Astrocyte (in vitro differentiated cells and primary cell): ENCODE measurements around the gene ATP2B2. TPM values are rescaled to one million over a fixed set of nuclear protein-coding genes. Genes with fewer than 3 reads are reported as not detected.

Experiments used
- DNase-seq: peaks from one replicate; pipeline ENCODE4 v3.0.0-alpha.2; 2010; ENCODE audit warnings: low read depth
- FAIRE-seq: peaks from 2 replicates; lab custom pipeline; 2011; peaks lifted over from hg19 to GRCh38; lab: Jason Lieb, UNC
- H2AFZ ChIP-seq: 2 replicates; pipeline ENCODE4 v1.6.0; 2012; ENCODE audit warnings: low read depth, low read length, inconsistent platforms
- H3K27ac ChIP-seq: 2 replicates; pipeline ENCODE4 v1.5.1; 2011; ENCODE audit warnings: low read depth, low read length, inconsistent platforms
- H3K27me3 ChIP-seq: 2 replicates; pipeline ENCODE4 v1.6.0; 2011; ENCODE audit warnings: low read length, inconsistent platforms; ENCODE audit not compliant: insufficient read depth
- H3K36me3 ChIP-seq: 2 replicates; pipeline ENCODE4 v1.5.1; 2011; ENCODE audit warnings: low read length, inconsistent platforms; ENCODE audit not compliant: insufficient read depth
- H3K4me1 ChIP-seq: 2 replicates; pipeline ENCODE4 v1.5.1; 2011; ENCODE audit warnings: low read length, inconsistent platforms; ENCODE audit not compliant: insufficient read depth
- H3K4me2 ChIP-seq: 2 replicates; pipeline ENCODE4 v1.6.0; 2012; ENCODE audit warnings: low read length, inconsistent platforms
- H3K4me3 ChIP-seq: 2 replicates; pipeline ENCODE4 v1.5.1; 2011; ENCODE audit warnings: low read depth, mild to moderate bottlenecking, low read length, inconsistent platforms; ENCODE audit not compliant: insufficient read depth
- H3K79me2 ChIP-seq: 2 replicates; pipeline ENCODE4 v1.6.0; 2012; ENCODE audit warnings: mild to moderate bottlenecking, low read length, inconsistent platforms; ENCODE audit not compliant: insufficient read depth
- H3K9ac ChIP-seq: 2 replicates; pipeline ENCODE4 v1.6.0; 2012; ENCODE audit warnings: mild to moderate bottlenecking, low read length, inconsistent platforms
- H3K9me3 ChIP-seq: 2 replicates; pipeline ENCODE4 v1.5.1; 2012; ENCODE audit warnings: low read depth, mild to moderate bottlenecking, low read length, inconsistent platforms; ENCODE audit not compliant: insufficient read depth
- H4K20me1 ChIP-seq: 2 replicates; pipeline ENCODE4 v1.6.0; 2012; ENCODE audit warnings: low read length, inconsistent platforms; ENCODE audit not compliant: insufficient read depth
- H3K27ac Mint-ChIP-seq: one replicate; pipeline ENCODE4 v1.8.0; 2021; ENCODE audit warnings: mild to moderate bottlenecking, mixed read lengths; ENCODE audit not compliant: unreplicated experiment
- H3K27me3 Mint-ChIP-seq: one replicate; pipeline ENCODE4 v1.8.0; 2021; ENCODE audit warnings: low read depth, mixed read lengths; ENCODE audit not compliant: unreplicated experiment
- H3K36me3 Mint-ChIP-seq: one replicate; pipeline ENCODE4 v1.8.0; 2021; ENCODE audit warnings: low read depth, mixed read lengths; ENCODE audit not compliant: unreplicated experiment
- H3K4me1 Mint-ChIP-seq: one replicate; pipeline ENCODE4 v1.8.0; 2021; ENCODE audit warnings: low read depth, mixed read lengths; ENCODE audit not compliant: unreplicated experiment
- H3K4me3 Mint-ChIP-seq: one replicate; pipeline ENCODE4 v1.8.0; 2021; ENCODE audit warnings: mild to moderate bottlenecking, moderate library complexity, mixed read lengths; ENCODE audit not compliant: unreplicated experiment
- H3K9me3 Mint-ChIP-seq: one replicate; pipeline ENCODE4 v1.8.0; 2021; ENCODE audit warnings: mild to moderate bottlenecking, mixed read lengths; ENCODE audit not compliant: unreplicated experiment
- CTCF ChIP-seq: IDR thresholded peaks from 2 replicates; pipeline ENCODE4 v1.5.1; 2011; ENCODE audit warnings: low read depth, mild to moderate bottlenecking, inconsistent platforms, low read length, moderate library complexity; ENCODE audit not compliant: insufficient read depth
- EZH2 ChIP-seq: IDR thresholded peaks from 2 replicates; pipeline ENCODE4 v1.6.1; 2012; ENCODE audit warnings: mild to moderate bottlenecking, low read length, inconsistent platforms; ENCODE audit not compliant: insufficient read depth
- total RNA-seq: library from RNA; stranded (reverse); gene quantifications from 2 replicates; pipeline ENCODE4 v1.2.1, GENCODE V29; 2021

The ATP2B2 gene
- total RNA-seq, 1 donor from 2014 or later, result 0.05 TPM

- H3K9me3 Mint-ChIP-seq, result no peaks in the 10 kb centered on the region
- peaks cover 29% of the 10 kb centered on the region for H3K9me3 ChIP-seq
- no peaks in the 10 kb centered on the region for H4K20me1 ChIP-seq
- no peaks in the 10 kb centered on the region for H3K79me2 ChIP-seq
- TF ChIP-seq EZH2 (no peak), CTCF (no peak)
- H3K4me3 ChIP-seq, result no peak overlapping the region
- H3K4me2 ChIP-seq, result no peak overlapping the region
- H3K36me3 ChIP-seq, result no peaks in the 10 kb centered on the region
- H3K27ac ChIP-seq, result no peak overlapping the region
- H3K4me1 Mint-ChIP-seq, result no peaks in the 10 kb centered on the region
- no peak overlapping the region for H2AFZ ChIP-seq
- no peak overlapping the region for H3K9ac ChIP-seq
- H3K4me1 ChIP-seq, result no peaks in the 10 kb centered on the region
- H3K27me3 Mint-ChIP-seq, result peaks cover 77% of the 10 kb centered on the region
- H3K27ac Mint-ChIP-seq, result no peak overlapping the region
- DNase-seq (peak; percentile 32), FAIRE-seq (no peak)
- H3K27me3 ChIP-seq, result peaks cover 4% of the 10 kb centered on the region
- no peaks in the 10 kb centered on the region for H3K36me3 Mint-ChIP-seq
- no peak overlapping the region for H3K4me3 Mint-ChIP-seq
Observed at GRCh38 chr3:10387881-10388609, 117.3 kb downstream of the ATP2B2 start.

- Mint-ChIP-seq H3K36me3 (no peaks in the 10 kb centered on the region), H3K4me3 (no peak overlapping the region), H3K27ac (no peak overlapping the region), H3K27me3 (peaks cover 67% of the 10 kb centered on the region), H3K4me1 (no peaks in the 10 kb centered on the region), H3K9me3 (no peaks in the 10 kb centered on the region)
- Histone ChIP-seq H4K20me1 (no peaks in the 10 kb centered on the region), H3K36me3 (no peaks in the 10 kb centered on the region), H3K4me3 (no peak overlapping the region), H3K4me2 (no peak overlapping the region), H2AFZ (no peak overlapping the region), H3K9ac (no peak overlapping the region), H3K27me3 (peaks cover 4% of the 10 kb centered on the region), H3K4me1 (no peaks in the 10 kb centered on the region), H3K79me2 (no peaks in the 10 kb centered on the region), H3K9me3 (peaks cover 29% of the 10 kb centered on the region), H3K27ac (no peak overlapping the region)
- no peak for TF ChIP-seq EZH2
- no peak for TF ChIP-seq CTCF
- no peak for DNase-seq
- FAIRE-seq, result no peak
Observed at GRCh38 chr3:10386121-10386520, 119.3 kb downstream of the ATP2B2 start.

DNA sequence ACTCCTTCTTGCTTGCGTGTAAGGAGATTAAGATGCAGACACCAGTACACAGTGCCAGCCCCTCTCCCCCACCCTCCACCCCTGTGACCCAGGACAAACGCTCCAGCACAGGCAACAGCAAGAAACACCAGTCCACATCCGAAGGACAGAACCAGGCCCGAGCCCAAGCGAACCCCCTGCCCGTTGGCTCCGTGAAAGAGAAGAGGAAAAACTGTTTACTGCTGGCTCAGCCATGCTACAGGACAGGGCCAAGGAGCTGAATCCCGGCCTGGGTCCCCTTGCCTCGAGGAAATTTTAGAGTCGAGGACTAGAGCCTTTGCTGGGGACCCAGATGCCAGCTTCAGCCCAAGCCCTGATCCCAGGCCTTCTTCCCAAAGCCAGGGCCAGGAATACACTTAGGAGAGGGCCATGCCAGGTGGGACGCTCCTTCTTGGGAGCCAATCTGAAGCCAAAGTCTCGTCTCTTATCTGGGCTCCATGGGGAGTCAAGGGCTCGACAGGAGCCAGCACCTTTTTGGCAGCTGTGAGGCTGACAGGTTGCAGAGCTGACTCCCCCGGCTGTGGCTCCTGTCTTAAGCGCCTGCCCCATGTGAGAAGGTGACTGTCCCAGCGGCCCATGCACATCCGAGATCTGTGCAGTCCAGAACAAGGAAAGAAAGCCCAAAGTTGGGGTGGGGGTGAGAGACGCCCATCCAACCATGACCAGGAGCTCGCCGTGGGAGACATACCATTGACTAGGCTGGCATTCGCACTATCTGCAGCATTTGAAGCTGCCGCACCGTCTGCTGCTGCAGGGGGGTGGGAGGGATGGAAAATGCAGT lies 120.6 kb downstream of the ATP2B2 start:
- peaks cover 4% of the 10 kb centered on the region for H3K27me3 ChIP-seq
- H3K27ac ChIP-seq, result no peak overlapping the region
- no peak for TF ChIP-seq CTCF
- TF ChIP-seq EZH2, result no peak
- H3K4me3 ChIP-seq, result no peak overlapping the region
- Mint-ChIP-seq H3K36me3 (no peaks in the 10 kb centered on the region), H3K4me3 (no peak overlapping the region), H3K9me3 (no peaks in the 10 kb centered on the region), H3K4me1 (no peaks in the 10 kb centered on the region), H3K27ac (no peak overlapping the region), H3K27me3 (peaks cover 53% of the 10 kb centered on the region)
- H3K79me2 ChIP-seq, result no peaks in the 10 kb centered on the region
- H4K20me1 ChIP-seq, result no peaks in the 10 kb centered on the region
- no peaks in the 10 kb centered on the region for H3K36me3 ChIP-seq
- FAIRE-seq, result no peak
- H3K9ac ChIP-seq, result no peak overlapping the region
- no peaks in the 10 kb centered on the region for H3K4me1 ChIP-seq
- no peak for DNase-seq
- no peak overlapping the region for H2AFZ ChIP-seq
- peaks cover 27% of the 10 kb centered on the region for H3K9me3 ChIP-seq
- no peak overlapping the region for H3K4me2 ChIP-seq
